ENCODE data around the gene BAZ1B. TPM values are rescaled to one million over a fixed set of nuclear protein-coding genes. Genes with fewer than 3 reads are reported as not detected.
"Not testable (repeated sequence)": the region's sequence is repeated elsewhere in the genome, so short reads cannot be mapped to it uniquely, and the experiment has no call there.

BAZ1B gene
- total and polyA plus RNA-seq, 4 donors = 19.9 to 65.0 (median 32.9) TPM

DNA sequence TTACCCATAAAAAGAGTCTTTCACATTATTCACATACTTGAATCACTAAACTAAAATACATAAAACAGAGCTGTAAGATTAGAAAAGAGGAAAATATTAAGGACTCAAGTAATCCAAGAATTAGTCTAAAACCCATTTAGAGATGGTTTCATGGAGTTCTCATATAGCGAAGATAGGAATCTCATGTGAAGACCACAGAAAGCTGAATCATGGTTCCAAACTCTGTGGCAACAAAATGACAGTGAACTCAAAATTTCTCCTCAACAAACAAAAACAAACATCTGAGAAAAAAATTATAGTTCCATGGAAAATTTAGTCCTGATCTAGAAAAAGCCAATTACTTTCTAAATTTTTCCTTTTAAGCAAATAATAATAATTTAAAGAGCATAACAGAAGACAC is 34.6 kb downstream of the BAZ1B start:
- WGBS, 2 donors = 93 to 98% methylated on average over 1 of the region's 1 CpG
- Histone ChIP-seq H3K27ac (ENCODE audit: low read depth in 1 of 2, low read length in 1 of 2) (no peak overlapping the region), H3K36me3 (ENCODE audit: control insufficient read depth in 4 of 4, insufficient read depth in 4 of 4, low read length in 4 of 4) (peaks cover 18 to 49% (median 21%) of the 10 kb centered on the region in 4 donors), H3K4me3 (no peak overlapping the region), H3K9ac (ENCODE audit: insufficient read depth in 1 of 2, low read length in 2 of 2) (no peak overlapping the region), H3K4me1 (ENCODE audit: control insufficient read depth in 5 of 5, insufficient read depth in 5 of 5, low read length in 5 of 5) (peaks cover 0 to 5% (median 0%) of the 10 kb centered on the region in 5 donors), H3K9me3 (ENCODE audit: control insufficient read depth in 4 of 4, insufficient read depth in 3 of 4, low read length in 3 of 4) (no peaks in the 10 kb centered on the region), H3K27me3 (ENCODE audit: control insufficient read depth in 3 of 3, insufficient read depth in 3 of 3, low read length in 2 of 3) (no peaks in the 10 kb centered on the region)
- TF ChIP-seq, protein P1, sequence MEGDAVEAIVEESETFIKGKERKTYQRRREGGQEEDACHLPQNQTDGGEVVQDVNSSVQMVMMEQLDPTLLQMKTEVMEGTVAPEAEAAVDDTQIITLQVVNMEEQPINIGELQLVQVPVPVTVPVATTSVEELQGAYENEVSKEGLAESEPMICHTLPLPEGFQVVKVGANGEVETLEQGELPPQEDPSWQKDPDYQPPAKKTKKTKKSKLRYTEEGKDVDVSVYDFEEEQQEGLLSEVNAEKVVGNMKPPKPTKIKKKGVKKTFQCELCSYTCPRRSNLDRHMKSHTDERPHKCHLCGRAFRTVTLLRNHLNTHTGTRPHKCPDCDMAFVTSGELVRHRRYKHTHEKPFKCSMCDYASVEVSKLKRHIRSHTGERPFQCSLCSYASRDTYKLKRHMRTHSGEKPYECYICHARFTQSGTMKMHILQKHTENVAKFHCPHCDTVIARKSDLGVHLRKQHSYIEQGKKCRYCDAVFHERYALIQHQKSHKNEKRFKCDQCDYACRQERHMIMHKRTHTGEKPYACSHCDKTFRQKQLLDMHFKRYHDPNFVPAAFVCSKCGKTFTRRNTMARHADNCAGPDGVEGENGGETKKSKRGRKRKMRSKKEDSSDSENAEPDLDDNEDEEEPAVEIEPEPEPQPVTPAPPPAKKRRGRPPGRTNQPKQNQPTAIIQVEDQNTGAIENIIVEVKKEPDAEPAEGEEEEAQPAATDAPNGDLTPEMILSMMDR (IDR thresholded peaks at IDR 0.05; ENCODE audit: control extremely low read depth, extremely low read depth) = no peak
- ATAC-seq (ENCODE audit: insufficient read depth, low FRiP score) = no peak
- no peak for DNase-seq

DNA sequence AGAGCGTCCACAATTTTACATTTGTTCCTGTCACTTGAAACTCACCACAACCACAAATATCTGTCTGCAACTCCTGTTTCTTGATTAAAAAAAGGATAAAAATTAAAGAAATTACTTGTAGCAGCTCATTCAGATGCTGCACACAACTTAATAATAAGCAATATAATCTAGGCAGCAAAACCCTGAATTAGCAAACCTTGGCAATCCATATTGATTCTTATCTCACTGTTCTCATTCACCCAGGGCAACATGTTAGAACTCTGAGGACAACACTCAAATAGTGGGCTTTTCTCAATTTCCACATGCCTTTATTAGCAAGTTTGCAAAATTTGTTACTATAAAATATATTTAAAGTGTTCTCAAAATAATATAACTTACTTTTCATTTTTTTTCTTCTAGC is 38.9 kb downstream of the BAZ1B start:
- Histone ChIP-seq H3K4me1 (ENCODE audit: control insufficient read depth in 5 of 5, insufficient read depth in 5 of 5, low read length in 5 of 5) (peaks cover 0 to 5% (median 0%) of the 10 kb centered on the region in 5 donors), H3K36me3 (ENCODE audit: control insufficient read depth in 4 of 4, insufficient read depth in 4 of 4, low read length in 4 of 4) (peaks cover 10 to 30% (median 22%) of the 10 kb centered on the region in 4 donors), H3K27me3 (ENCODE audit: control insufficient read depth in 3 of 3, insufficient read depth in 3 of 3, low read length in 2 of 3) (no peaks in the 10 kb centered on the region), H3K27ac (ENCODE audit: low read depth in 1 of 2, low read length in 1 of 2) (no peak overlapping the region), H3K9me3 (ENCODE audit: control insufficient read depth in 4 of 4, insufficient read depth in 3 of 4, low read length in 3 of 4) (no peaks in the 10 kb centered on the region), H3K4me3 (no peak overlapping the region), H3K9ac (ENCODE audit: insufficient read depth in 1 of 2, low read length in 2 of 2) (no peak overlapping the region)
- TF ChIP-seq, protein P1 (IDR thresholded peaks at IDR 0.05; ENCODE audit: control extremely low read depth, extremely low read depth) = no peak
- no peak for DNase-seq
- no peak for ATAC-seq (ENCODE audit: insufficient read depth, low FRiP score)
- 91 to 92% methylated on average over 1 of the region's 1 CpG for WGBS, 2 donors

DNA sequence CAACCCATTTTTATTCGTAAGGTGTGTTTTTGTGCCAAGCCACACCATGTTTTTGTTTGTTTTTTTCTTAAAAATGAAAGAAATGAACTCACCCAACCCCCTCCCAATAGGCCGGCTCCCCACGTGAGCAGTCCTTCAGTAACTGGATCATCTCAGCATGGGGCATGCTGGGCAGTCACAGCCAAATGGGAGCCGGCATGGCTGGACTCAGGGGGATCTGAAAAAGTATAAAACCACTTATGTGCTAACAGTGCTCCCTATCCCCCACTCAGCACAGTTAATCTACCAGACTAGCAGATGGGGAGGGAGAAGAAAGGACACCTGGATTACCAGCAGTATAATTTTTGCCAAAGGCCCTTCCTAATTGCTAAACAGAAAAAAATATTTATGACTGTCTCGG is 39.3 kb downstream of the BAZ1B start:
- Histone ChIP-seq H3K27me3 (ENCODE audit: control insufficient read depth in 3 of 3, insufficient read depth in 3 of 3, low read length in 2 of 3) (no peaks in the 10 kb centered on the region), H3K27ac (ENCODE audit: low read depth in 1 of 2, low read length in 1 of 2) (no peak overlapping the region), H3K4me1 (ENCODE audit: control insufficient read depth in 5 of 5, insufficient read depth in 5 of 5, low read length in 5 of 5) (peaks cover 0 to 5% (median 0%) of the 10 kb centered on the region in 5 donors), H3K36me3 (ENCODE audit: control insufficient read depth in 4 of 4, insufficient read depth in 4 of 4, low read length in 4 of 4) (peaks cover 14 to 34% (median 25%) of the 10 kb centered on the region in 4 donors), H3K9me3 (ENCODE audit: control insufficient read depth in 4 of 4, insufficient read depth in 3 of 4, low read length in 3 of 4) (no peaks in the 10 kb centered on the region), H3K4me3 (no peak overlapping the region), H3K9ac (ENCODE audit: insufficient read depth in 1 of 2, low read length in 2 of 2) (no peak overlapping the region)
- TF ChIP-seq, protein P1 (IDR thresholded peaks at IDR 0.05; ENCODE audit: control extremely low read depth, extremely low read depth) = no peak
- DNase-seq (no peak), ATAC-seq (ENCODE audit: insufficient read depth, low FRiP score) (no peak)
- 86 to 89% methylated on average over 5 of the region's 5 CpGs for WGBS, 2 donors

DNA sequence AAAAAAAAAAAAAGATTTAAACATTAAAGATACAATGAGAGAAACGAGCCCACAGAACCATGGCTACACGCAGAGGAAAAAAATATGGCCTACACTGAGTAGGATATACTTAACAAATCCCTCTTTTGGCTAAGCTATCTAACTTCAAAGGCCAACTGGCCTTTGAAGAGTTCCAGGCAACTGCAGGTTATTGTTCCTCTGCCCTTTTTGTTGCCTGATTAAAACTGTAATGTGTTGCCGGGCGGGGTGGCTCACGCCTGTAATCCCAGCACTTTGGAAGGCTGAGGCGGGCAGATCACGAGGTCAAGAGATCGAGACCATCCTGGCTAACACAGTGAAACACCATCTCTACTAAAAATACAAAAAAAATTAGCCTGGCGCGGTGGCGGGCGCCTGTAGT is 40.6 kb downstream of the BAZ1B start:
- not testable (repeated sequence) for H3K27ac ChIP-seq (ENCODE audit: low read depth in 1 of 2, low read length in 1 of 2); ATAC-seq (ENCODE audit: insufficient read depth, low FRiP score); DNase-seq; H3K27me3 ChIP-seq (ENCODE audit: control insufficient read depth in 3 of 3, insufficient read depth in 3 of 3, low read length in 2 of 3); H3K4me3 ChIP-seq; H3K9me3 ChIP-seq (ENCODE audit: control insufficient read depth in 4 of 4, insufficient read depth in 3 of 4, low read length in 3 of 4); H3K4me1 ChIP-seq (ENCODE audit: control insufficient read depth in 5 of 5, insufficient read depth in 5 of 5, low read length in 5 of 5); H3K9ac ChIP-seq (ENCODE audit: insufficient read depth in 1 of 2, low read length in 2 of 2)
- H3K36me3 ChIP-seq (ENCODE audit: control insufficient read depth in 4 of 4, insufficient read depth in 4 of 4, low read length in 4 of 4) = peaks cover 25 to 35% (median 28%) of the 10 kb centered on the region in 4 donors
- 97 to 98% methylated on average over 12 of the region's 12 CpGs for WGBS, 2 donors
